ENCODE measurements around the gene FAM107B.

FAM107B gene

GRCh38 chr10:14776546-14776945 is 1.8 kb upstream of the FAM107B start:
- FAIRE-seq: no peak

GRCh38 chr10:14775656-14776055 is 959 bp upstream of the FAM107B start:
- FAIRE-seq: no peak

DNA sequence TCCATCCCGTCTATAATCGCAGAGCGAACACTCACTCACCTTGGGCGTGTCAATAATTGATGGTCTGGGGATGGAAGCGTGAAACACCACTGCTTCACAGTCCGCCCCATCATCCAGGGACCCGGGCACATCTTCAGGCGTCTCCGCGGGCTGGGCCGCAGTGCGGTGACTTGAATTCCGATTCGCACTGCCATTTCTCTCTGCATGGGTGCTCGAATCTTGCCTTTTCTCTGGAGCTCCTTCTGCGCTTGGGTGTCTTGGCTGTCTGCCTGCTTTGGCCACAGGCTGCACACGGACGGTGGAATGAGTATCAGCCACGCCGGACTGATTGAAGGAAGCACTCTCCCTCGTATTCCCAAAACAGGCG is 500 bp downstream of the FAM107B start:
- no peak for FAIRE-seq

GRCh38 chr10:14773551-14774213 is 1.0 kb downstream of the FAM107B start:
- FAIRE-seq: no peak

DNA sequence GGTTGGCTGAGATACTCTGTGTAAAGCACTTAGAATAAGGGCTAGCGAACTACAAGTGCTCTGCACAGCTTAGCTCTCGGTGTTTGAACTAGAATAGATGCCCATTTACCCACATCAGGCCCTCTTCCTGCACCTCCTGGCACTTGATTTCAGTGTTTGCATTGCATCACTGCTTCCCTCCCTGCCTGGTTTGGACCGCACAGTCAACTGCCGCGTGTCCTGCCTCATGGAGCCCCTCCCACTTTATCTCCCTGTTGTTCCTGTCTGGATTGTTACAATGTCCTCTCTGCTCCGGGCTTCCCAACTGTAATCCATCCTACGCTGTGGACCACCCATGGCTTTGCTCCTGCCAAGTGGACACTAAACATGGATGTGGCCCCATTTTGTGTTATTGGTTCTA is 2.3 kb downstream of the FAM107B start:
- no peak for FAIRE-seq

DNA sequence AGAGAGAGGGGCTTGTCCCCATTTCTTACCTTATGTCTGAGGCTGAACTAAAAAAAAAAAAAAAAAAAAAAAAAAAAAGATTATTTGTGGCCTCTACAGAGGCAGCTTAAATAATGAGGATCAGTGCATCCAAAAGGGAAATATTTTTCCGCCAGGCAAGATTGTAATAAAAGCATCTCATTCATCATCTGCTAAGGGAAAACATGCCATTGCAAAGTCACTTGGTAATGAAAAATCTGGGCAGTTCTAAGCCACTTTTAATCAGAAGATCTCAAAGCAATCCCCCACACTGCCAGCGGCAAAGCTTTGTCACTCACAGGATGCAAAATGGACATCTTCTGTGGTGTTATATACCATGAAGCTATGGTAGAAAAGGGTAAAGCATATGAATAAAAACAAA is 3.8 kb downstream of the FAM107B start:
- FAIRE-seq: no peak

- no peak for FAIRE-seq
These were observed 13.3 kb downstream of the FAM107B start for GRCh38 chr10:14761372-14761771.

- no peak for FAIRE-seq
These were observed 15.6 kb downstream of the FAM107B start for GRCh38 chr10:14758994-14759664.

GRCh38 chr10:14758451-14758850 is 16.2 kb downstream of the FAM107B start:
- no peak for FAIRE-seq

DNA sequence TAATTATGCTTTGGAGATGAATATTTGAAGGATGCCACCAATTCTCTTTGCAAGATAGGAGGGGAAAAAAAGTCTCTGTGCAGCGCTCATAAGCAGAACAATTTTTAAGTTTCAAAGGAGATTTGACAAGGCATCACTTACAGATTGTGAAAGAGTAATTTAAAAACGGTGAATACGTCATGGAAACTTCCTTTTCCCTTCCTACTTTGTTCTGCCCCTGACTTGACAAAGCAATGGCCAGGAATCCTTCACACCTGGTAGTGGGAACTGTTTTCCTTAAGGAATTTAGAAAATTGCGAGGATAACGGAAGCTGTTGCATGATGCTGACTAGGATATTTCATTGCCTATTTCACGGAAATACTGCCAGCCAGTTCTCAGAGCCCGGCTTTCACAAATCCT is 16.7 kb downstream of the FAM107B start:
- FAIRE-seq: no peak

DNA sequence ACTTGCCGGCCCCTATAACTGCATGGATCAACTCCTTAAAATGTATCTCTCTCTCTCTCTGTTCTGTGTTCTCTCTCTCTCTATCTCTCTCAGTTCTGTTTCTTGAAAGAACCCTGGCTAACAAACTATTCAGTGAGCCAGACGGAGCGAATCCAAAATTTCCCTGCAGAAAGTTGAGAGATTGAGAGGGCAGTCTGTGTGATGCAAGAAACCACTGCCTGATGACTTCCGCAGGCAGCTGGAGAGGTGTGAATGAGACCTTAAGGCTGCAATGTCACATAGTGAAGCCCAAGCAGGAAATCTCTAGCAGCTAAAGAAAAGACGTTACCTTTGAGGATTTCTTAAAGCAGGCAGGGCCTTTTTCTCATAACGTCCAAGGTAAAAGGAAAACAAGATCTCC is 17.3 kb downstream of the FAM107B start:
- FAIRE-seq: no peak

DNA sequence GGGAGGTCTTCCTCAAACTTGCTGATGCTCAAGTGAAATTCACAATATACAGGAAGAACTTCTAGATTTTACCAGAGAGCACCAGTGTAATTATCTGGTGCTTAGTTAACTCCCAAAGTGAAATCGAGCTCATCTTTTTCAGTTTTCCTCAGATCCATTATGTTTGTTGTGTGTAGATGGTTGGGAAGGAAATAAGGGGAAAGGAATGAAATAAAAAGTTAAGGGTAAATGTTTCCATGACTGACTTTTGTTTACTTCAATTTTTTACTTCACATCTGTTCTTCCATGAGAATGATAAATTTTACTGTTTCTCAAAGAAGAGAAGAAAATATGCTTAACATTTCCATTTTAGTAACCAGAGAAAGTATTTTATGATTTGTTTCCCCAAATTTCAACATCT is 21.3 kb downstream of the FAM107B start:
- no peak for FAIRE-seq

- FAIRE-seq: no peak
These were observed 22.8 kb downstream of the FAM107B start for GRCh38 chr10:14751921-14752320.

DNA sequence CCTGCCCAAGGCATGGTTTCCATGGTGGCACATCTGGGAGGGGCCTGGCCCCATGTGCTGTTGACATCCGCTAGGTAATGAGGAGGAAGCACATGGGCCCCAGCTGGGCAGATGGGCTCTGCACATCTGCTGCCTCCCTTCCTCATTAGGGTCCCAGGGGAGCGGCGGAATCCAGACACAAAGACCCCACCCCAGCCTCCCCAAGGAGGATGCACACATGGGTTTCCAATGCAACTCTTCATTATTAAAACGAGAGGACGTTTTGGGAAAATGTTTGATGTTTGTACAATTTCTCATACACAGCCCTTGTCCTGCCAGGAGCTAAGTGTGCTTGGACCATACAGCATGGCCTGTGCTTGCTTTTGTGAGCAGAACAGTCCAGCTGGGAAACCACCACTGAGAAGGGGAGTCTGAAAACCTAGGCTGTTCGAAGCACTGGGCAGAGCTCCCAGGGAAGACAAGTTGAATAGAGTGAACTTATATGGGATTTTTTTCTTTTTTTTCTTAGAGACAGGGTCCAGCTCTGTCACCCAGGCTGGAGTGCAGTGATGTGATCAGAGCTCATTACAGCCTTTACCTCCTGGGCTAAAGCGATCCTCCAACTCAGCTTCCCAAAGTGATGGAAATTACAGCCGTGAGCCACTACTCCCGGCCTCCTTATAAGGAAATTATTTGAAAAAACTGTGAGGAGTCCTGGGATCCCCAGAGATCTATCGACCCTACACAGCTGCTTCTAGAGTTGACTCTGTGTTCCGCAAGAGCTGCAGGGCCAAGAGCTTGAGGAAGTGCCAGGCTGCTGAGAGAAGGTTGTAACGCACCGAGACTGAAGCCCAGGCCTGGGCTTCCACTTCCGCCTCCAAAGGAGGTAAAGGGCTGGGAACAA is 23.4 kb downstream of the FAM107B start:
- FAIRE-seq: no peak

GRCh38 chr10:14749070-14749809 is 25.5 kb downstream of the FAM107B start:
- no peak for FAIRE-seq

- no peak for FAIRE-seq
These were observed 26.3 kb downstream of the FAM107B start for GRCh38 chr10:14748441-14748840.

DNA sequence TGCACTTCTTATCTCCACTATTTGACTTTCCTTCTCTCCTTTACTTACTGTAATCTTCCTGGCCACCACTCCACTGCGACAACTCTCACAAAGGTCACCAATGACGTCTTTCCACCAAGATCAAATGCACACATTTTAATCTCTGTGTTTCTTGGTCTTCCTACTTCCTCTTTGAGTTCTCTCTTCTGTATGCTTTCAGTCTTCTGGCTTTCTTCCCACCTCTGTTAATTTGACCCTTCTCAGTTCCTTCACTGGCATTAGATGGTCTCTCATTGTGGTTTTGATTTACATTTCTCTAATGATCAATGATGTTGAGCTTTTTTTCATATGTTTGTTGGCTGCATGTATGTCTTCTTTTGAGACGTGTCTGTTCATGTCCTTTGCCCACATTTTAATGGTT is 31.9 kb downstream of the FAM107B start:
- peak; percentile 14 for FAIRE-seq

DNA sequence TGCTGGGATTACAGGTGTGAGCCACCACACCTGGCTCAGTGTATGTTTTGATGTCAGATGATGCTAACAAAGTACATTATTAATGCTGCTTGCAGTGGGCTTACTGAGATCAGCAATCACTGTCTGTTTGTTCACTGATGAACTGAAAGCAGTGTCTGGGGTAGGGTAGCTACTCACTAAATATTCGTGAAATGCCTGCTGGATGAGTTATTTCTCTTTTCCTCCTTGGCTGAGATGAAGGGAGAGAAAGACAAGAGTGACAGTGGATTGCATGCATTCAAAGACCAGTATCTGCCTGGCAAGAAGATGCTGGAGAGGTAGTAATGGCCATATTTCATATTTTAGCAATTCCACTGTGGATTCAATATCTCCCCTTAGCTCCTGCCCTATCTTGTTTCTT is 32.3 kb downstream of the FAM107B start:
- FAIRE-seq: no peak

GRCh38 chr10:14740684-14741247 is 33.9 kb downstream of the FAM107B start:
- no peak for FAIRE-seq

- no peak for FAIRE-seq
These were observed 36.7 kb downstream of the FAM107B start for GRCh38 chr10:14737808-14738545.

DNA sequence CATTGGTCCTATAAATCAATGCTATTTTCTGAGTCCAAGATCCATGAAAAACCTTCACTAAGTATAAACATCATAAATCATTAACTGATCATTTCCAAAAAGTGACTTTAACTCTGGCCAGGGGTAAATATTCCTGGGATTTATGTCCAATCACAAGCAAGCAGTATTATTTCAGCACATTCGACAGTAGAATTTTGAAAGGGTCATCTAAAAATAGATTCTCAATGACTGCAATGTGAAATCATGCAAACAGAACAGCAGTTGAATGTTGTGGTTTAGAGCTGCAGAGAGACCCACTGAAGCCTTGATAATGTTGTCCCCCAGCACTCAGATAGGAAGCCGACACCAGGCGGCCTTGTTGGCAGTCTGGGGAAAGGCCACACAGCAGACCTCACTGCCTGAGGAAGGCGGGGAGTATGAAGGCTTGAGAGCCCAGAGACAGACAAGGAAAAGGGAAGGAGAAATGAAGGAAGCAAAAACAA is 38.1 kb downstream of the FAM107B start:
- no peak for FAIRE-seq

- FAIRE-seq: no peak
These were observed 38.7 kb downstream of the FAM107B start for GRCh38 chr10:14736043-14736442.
